ENCODE results near the gene TRPM5.

Gene TRPM5

GRCh38 chr11:2418693-2419360 lies 25.5 kb downstream of the TRPM5 start:
- Histone ChIP-seq H3K9me3 (no peaks in the 10 kb centered on the region), H3K27me3 (peaks cover 0 to 36% of the 10 kb centered on the region in 2 donors), H3K36me3 (no peaks in the 10 kb centered on the region), H3K4me3 (no peak overlapping the region), H3K4me1 (peaks cover 0 to 11% (median 3%) of the 10 kb centered on the region in 4 donors), H3K27ac (no peak overlapping the region)
- TF ChIP-seq CTCF (IDR thresholded peaks at IDR 0.05), result no peak
- intact Hi-C loops (cut with DNase I; ENCODE audit: low total_unique reads), result no loop called here
- no peak for DNase-seq

GRCh38 chr11:2417856-2418692 lies 26.2 kb downstream of the TRPM5 start:
- peaks cover 0 to 11% (median 3%) of the 10 kb centered on the region in 4 donors for H3K4me1 ChIP-seq
- no peaks in the 10 kb centered on the region for H3K9me3 ChIP-seq
- intact Hi-C loops (cut with DNase I; ENCODE audit: low total_unique reads), result no loop called here
- TF ChIP-seq CTCF (IDR thresholded peaks at IDR 0.05), result no peak
- H3K27ac ChIP-seq, result no peak overlapping the region
- no peak for DNase-seq
- H3K36me3 ChIP-seq, result no peaks in the 10 kb centered on the region
- peaks cover 0 to 29% of the 10 kb centered on the region in 2 donors for H3K27me3 ChIP-seq
- H3K4me3 ChIP-seq, result no peak overlapping the region

- H3K4me1 ChIP-seq, result peaks cover 0 to 11% (median 3%) of the 10 kb centered on the region in 4 donors
- DNase-seq, result no peak
- no peak for TF ChIP-seq CTCF (IDR thresholded peaks at IDR 0.05)
- no peaks in the 10 kb centered on the region for H3K36me3 ChIP-seq
- H3K27me3 ChIP-seq, result peaks cover 0 to 17% of the 10 kb centered on the region in 2 donors
- no peak overlapping the region for H3K27ac ChIP-seq
- no peaks in the 10 kb centered on the region for H3K9me3 ChIP-seq
- intact Hi-C loops (cut with DNase I; ENCODE audit: low total_unique reads), result no loop called here
- H3K4me3 ChIP-seq, result no peak overlapping the region
These were observed 27.5 kb downstream of the TRPM5 start for GRCh38 chr11:2416765-2417164.

GRCh38 chr11:2415601-2416380 lies 28.5 kb downstream of the TRPM5 start:
- Histone ChIP-seq H3K9me3 (no peaks in the 10 kb centered on the region), H3K27me3 (peaks cover 0 to 17% of the 10 kb centered on the region in 2 donors), H3K27ac (no peak overlapping the region), H3K4me3 (no peak overlapping the region), H3K36me3 (no peaks in the 10 kb centered on the region), H3K4me1 (peaks cover 0 to 8% (median 3%) of the 10 kb centered on the region in 4 donors)
- DNase-seq, result no peak
- intact Hi-C loops (cut with DNase I; ENCODE audit: low total_unique reads), result no loop called here
- TF ChIP-seq CTCF (IDR thresholded peaks at IDR 0.05), result no peak

DNA sequence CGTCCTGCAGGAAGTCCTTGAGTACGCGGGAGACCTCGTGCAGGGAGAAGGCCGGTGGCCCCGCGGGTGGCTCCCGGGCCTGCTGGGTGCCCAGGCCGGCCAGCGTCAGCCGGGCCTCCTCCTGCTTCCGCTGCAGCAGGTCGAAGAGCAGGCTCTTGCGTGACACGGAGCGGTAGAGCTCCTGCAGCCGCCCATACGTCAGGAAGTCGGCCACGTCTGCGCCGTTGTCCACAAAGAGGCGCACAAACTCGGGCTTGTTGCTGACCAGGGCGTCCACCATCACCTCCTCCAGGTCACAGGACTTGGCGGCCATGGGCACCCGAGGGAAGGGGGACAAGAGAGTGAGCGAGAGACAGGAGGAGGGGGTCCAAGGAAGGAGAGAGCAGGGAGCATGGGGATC lies 29.1 kb downstream of the TRPM5 start:
- Histone ChIP-seq H3K4me1 (peaks cover 0 to 4% (median under 1%) of the 10 kb centered on the region in 4 donors), H3K36me3 (no peaks in the 10 kb centered on the region)

More for the DNA sequence above, 29.1 kb downstream of the TRPM5 start:
- Histone ChIP-seq H3K27me3 (peaks cover 0 to 22% of the 10 kb centered on the region in 2 donors), H3K9me3 (no peaks in the 10 kb centered on the region), H3K4me3 (no peak overlapping the region), H3K27ac (no peak overlapping the region)
- no peak for TF ChIP-seq CTCF (IDR thresholded peaks at IDR 0.05)
- intact Hi-C loops (cut with DNase I; ENCODE audit: low total_unique reads), result no loop called here
- no peak for DNase-seq

All from tibial artery (tissue), 4 donors.